ENCODE data around the gene HTR3B.

HTR3B gene

DNA sequence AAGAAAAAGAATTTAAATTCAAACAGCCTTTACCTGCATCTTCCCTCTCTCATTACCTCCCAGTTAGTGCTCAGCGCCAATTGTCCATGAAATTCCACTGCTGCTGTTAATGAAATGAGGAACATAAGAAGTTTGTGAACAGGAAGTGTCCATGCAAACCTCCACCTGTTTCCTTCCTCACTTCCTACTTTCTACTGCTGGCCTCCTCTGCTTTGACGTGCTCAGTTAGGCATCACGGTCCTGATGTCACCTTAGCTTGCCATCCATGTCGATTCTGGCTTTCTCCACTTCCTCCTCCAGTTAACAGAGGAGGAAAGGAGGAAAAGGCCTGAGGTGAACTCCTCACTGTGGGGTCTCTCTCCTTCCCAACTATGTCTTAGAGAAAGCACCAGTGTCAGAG lies 43.4 kb downstream of the HTR3B start:
- ATAC-seq = no peak
- TF ChIP-seq ZC3H10 (CRISPR knock-in tag; IDR thresholded peaks at IDR 0.05) = no peak
- TF ChIP-seq GLIS3 (CRISPR knock-in tag; IDR thresholded peaks at IDR 0.05) = no peak
- TF ChIP-seq OSR1 (CRISPR knock-in tag; IDR thresholded peaks at IDR 0.05) = no peak
- TF ChIP-seq CSDC2 (CRISPR knock-in tag; IDR thresholded peaks at IDR 0.05) = no peak
- no peak for TF ChIP-seq PPARA (CRISPR knock-in tag; IDR thresholded peaks at IDR 0.05; ENCODE audit: borderline replicate concordance)
- no peak for TF ChIP-seq ZFP30 (CRISPR knock-in tag; IDR thresholded peaks at IDR 0.05)
- TF ChIP-seq TOX (CRISPR knock-in tag; IDR thresholded peaks at IDR 0.05; ENCODE audit: borderline replicate concordance) = no peak
- no peak for TF ChIP-seq SNAI2 (CRISPR knock-in tag; IDR thresholded peaks at IDR 0.05)
- no peak for TF ChIP-seq ESRRG (CRISPR knock-in tag; IDR thresholded peaks at IDR 0.05)
- no peak for TF ChIP-seq BACH2 (CRISPR knock-in tag; IDR thresholded peaks at IDR 0.05; ENCODE audit: borderline replicate concordance)
- no peak for TF ChIP-seq ZNF70 (CRISPR knock-in tag; IDR thresholded peaks at IDR 0.05)
- TF ChIP-seq TCF4 (CRISPR knock-in tag; IDR thresholded peaks at IDR 0.05; ENCODE audit: borderline replicate concordance) = no peak

DNA sequence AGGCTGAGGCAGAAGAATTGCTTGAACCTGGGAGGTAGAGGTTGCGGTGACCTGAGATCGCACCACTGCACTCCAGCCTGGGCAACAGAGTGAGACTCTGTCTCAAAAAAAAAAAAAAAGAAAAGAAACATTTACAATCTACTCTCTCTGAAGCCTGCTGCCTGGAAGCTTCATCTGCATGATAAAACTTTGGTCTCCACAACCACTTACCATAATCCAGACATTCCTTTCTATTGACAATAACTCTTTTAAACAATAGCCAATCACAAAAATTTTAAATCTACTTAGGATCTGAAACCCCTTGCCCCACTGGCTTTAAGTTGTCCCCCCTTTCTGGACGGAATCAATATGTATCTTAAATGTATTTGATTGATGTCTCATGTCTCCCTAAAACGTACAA lies 45.3 kb downstream of the HTR3B start:
- TF ChIP-seq ARNTL (CRISPR knock-in tag; IDR thresholded peaks at IDR 0.05; ENCODE audit: borderline replicate concordance, low read depth) (no peak), SNAI2 (CRISPR knock-in tag; IDR thresholded peaks at IDR 0.05) (no peak), TOX (CRISPR knock-in tag; IDR thresholded peaks at IDR 0.05; ENCODE audit: borderline replicate concordance) (no peak), CSDC2 (CRISPR knock-in tag; IDR thresholded peaks at IDR 0.05) (no peak), GLIS3 (CRISPR knock-in tag; IDR thresholded peaks at IDR 0.05) (no peak), OSR1 (CRISPR knock-in tag; IDR thresholded peaks at IDR 0.05) (no peak), ZFP30 (CRISPR knock-in tag; IDR thresholded peaks at IDR 0.05) (no peak), ZFP3 (CRISPR knock-in tag; IDR thresholded peaks at IDR 0.05) (no peak), ISL1 (CRISPR knock-in tag; IDR thresholded peaks at IDR 0.05) (no peak), PPARA (CRISPR knock-in tag; IDR thresholded peaks at IDR 0.05; ENCODE audit: borderline replicate concordance) (no peak)
- TF ChIP-seq, protein P1, sequence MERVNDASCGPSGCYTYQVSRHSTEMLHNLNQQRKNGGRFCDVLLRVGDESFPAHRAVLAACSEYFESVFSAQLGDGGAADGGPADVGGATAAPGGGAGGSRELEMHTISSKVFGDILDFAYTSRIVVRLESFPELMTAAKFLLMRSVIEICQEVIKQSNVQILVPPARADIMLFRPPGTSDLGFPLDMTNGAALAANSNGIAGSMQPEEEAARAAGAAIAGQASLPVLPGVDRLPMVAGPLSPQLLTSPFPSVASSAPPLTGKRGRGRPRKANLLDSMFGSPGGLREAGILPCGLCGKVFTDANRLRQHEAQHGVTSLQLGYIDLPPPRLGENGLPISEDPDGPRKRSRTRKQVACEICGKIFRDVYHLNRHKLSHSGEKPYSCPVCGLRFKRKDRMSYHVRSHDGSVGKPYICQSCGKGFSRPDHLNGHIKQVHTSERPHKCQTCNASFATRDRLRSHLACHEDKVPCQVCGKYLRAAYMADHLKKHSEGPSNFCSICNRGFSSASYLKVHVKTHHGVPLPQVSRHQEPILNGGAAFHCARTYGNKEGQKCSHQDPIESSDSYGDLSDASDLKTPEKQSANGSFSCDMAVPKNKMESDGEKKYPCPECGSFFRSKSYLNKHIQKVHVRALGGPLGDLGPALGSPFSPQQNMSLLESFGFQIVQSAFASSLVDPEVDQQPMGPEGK (CRISPR knock-in tag; IDR thresholded peaks at IDR 0.05; ENCODE audit: borderline replicate concordance) = no peak
- TF ChIP-seq, protein P2, sequence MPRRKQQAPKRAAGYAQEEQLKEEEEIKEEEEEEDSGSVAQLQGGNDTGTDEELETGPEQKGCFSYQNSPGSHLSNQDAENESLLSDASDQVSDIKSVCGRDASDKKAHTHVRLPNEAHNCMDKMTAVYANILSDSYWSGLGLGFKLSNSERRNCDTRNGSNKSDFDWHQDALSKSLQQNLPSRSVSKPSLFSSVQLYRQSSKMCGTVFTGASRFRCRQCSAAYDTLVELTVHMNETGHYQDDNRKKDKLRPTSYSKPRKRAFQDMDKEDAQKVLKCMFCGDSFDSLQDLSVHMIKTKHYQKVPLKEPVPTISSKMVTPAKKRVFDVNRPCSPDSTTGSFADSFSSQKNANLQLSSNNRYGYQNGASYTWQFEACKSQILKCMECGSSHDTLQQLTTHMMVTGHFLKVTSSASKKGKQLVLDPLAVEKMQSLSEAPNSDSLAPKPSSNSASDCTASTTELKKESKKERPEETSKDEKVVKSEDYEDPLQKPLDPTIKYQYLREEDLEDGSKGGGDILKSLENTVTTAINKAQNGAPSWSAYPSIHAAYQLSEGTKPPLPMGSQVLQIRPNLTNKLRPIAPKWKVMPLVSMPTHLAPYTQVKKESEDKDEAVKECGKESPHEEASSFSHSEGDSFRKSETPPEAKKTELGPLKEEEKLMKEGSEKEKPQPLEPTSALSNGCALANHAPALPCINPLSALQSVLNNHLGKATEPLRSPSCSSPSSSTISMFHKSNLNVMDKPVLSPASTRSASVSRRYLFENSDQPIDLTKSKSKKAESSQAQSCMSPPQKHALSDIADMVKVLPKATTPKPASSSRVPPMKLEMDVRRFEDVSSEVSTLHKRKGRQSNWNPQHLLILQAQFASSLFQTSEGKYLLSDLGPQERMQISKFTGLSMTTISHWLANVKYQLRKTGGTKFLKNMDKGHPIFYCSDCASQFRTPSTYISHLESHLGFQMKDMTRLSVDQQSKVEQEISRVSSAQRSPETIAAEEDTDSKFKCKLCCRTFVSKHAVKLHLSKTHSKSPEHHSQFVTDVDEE (CRISPR knock-in tag; IDR thresholded peaks at IDR 0.05) = no peak
- no peak for ATAC-seq

DNA sequence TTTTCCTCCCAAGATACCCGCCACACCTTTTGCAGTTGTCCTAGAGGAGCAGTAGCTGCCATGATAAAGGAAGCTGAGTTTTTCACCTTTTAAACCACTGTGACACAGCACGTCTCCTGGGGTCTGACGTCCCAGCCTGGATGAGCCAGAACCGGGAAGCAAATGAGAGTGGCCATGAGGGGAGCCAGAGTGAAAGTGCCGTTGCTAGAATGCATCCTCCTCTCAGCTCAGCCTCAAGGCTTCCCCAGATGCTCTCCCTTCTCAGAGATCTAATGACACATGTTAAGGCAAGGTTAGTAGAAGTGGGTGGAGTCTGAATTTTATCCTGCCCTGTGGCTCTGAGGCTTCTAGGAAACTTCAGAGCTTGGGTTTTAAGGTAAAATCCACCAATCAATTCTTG lies 46.9 kb downstream of the HTR3B start:
- no peak for TF ChIP-seq RARB (CRISPR knock-in tag; IDR thresholded peaks at IDR 0.05)
- no peak for TF ChIP-seq ZC3H10 (CRISPR knock-in tag; IDR thresholded peaks at IDR 0.05)
- ATAC-seq = no peak

DNA sequence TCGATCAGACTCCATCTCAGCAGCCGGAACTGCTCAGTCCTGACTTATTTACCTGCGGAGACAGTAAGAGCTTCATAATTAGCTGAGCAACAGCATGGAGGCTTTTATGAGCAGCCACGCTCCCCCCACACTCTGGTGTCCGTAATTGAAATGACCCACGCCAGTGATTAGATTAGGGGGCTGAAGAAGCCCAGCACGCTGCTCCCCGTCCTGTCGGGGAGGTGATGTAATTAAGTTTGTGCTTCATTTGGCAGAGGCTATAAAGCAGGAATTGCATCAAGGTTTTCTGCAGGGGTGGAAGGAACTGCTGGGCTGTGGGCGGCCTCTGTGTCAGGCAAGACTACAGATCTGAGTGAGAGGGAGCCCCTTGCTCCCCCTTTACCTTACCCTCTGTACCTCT lies 47.5 kb downstream of the HTR3B start:
- no peak for ATAC-seq
- TF ChIP-seq TOX (CRISPR knock-in tag; IDR thresholded peaks at IDR 0.05; ENCODE audit: borderline replicate concordance) = no peak
- TF ChIP-seq, protein P3, sequence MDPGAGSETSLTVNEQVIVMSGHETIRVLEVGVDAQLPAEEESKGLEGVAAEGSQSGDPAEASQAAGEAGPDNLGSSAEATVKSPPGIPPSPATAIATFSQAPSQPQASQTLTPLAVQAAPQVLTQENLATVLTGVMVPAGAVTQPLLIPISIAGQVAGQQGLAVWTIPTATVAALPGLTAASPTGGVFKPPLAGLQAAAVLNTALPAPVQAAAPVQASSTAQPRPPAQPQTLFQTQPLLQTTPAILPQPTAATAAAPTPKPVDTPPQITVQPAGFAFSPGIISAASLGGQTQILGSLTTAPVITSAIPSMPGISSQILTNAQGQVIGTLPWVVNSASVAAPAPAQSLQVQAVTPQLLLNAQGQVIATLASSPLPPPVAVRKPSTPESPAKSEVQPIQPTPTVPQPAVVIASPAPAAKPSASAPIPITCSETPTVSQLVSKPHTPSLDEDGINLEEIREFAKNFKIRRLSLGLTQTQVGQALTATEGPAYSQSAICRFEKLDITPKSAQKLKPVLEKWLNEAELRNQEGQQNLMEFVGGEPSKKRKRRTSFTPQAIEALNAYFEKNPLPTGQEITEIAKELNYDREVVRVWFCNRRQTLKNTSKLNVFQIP (CRISPR knock-in tag; IDR thresholded peaks at IDR 0.05; ENCODE audit: borderline replicate concordance, low read depth) = no peak
- no peak for TF ChIP-seq GLIS3 (CRISPR knock-in tag; IDR thresholded peaks at IDR 0.05)
- no peak for TF ChIP-seq ZFP30 (CRISPR knock-in tag; IDR thresholded peaks at IDR 0.05)
- TF ChIP-seq, protein P2 (CRISPR knock-in tag; IDR thresholded peaks at IDR 0.05) = no peak
- TF ChIP-seq BACH2 (CRISPR knock-in tag; IDR thresholded peaks at IDR 0.05; ENCODE audit: borderline replicate concordance) = no peak
- TF ChIP-seq ZFP3 (CRISPR knock-in tag; IDR thresholded peaks at IDR 0.05) = no peak
- TF ChIP-seq RARB (CRISPR knock-in tag; IDR thresholded peaks at IDR 0.05) = no peak
- no peak for TF ChIP-seq ZNF70 (CRISPR knock-in tag; IDR thresholded peaks at IDR 0.05)
- TF ChIP-seq SNAI2 (CRISPR knock-in tag; IDR thresholded peaks at IDR 0.05) = no peak
- no peak for TF ChIP-seq OSR1 (CRISPR knock-in tag; IDR thresholded peaks at IDR 0.05)
- no peak for TF ChIP-seq TCF4 (CRISPR knock-in tag; IDR thresholded peaks at IDR 0.05; ENCODE audit: borderline replicate concordance)
- TF ChIP-seq, protein P4, sequence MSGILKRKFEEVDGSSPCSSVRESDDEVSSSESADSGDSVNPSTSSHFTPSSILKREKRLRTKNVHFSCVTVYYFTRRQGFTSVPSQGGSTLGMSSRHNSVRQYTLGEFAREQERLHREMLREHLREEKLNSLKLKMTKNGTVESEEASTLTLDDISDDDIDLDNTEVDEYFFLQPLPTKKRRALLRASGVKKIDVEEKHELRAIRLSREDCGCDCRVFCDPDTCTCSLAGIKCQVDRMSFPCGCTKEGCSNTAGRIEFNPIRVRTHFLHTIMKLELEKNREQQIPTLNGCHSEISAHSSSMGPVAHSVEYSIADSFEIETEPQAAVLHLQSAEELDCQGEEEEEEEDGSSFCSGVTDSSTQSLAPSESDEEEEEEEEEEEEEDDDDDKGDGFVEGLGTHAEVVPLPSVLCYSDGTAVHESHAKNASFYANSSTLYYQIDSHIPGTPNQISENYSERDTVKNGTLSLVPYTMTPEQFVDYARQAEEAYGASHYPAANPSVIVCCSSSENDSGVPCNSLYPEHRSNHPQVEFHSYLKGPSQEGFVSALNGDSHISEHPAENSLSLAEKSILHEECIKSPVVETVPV (CRISPR knock-in tag; IDR thresholded peaks at IDR 0.05) = no peak
- no peak for TF ChIP-seq ZNF565 (CRISPR knock-in tag; conservative IDR thresholded peaks at IDR 0.05; ENCODE audit: low read depth)
- no peak for TF ChIP-seq ESRRG (CRISPR knock-in tag; IDR thresholded peaks at IDR 0.05)
- TF ChIP-seq ISL1 (CRISPR knock-in tag; IDR thresholded peaks at IDR 0.05) = no peak
- no peak for TF ChIP-seq PPARA (CRISPR knock-in tag; IDR thresholded peaks at IDR 0.05; ENCODE audit: borderline replicate concordance)
- no peak for TF ChIP-seq CSDC2 (CRISPR knock-in tag; IDR thresholded peaks at IDR 0.05)
- TF ChIP-seq, protein P5, sequence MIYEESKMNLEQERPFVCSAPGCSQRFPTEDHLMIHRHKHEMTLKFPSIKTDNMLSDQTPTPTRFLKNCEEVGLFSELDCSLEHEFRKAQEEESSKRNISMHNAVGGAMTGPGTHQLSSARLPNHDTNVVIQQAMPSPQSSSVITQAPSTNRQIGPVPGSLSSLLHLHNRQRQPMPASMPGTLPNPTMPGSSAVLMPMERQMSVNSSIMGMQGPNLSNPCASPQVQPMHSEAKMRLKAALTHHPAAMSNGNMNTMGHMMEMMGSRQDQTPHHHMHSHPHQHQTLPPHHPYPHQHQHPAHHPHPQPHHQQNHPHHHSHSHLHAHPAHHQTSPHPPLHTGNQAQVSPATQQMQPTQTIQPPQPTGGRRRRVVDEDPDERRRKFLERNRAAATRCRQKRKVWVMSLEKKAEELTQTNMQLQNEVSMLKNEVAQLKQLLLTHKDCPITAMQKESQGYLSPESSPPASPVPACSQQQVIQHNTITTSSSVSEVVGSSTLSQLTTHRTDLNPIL (CRISPR knock-in tag; IDR thresholded peaks at IDR 0.05; ENCODE audit: low read depth) = no peak
